Retinal pigment epithelial cell (primary cell): ENCODE results near the gene RS1.

ENCODE experiments used
- DNase-seq: peaks from one replicate; pipeline ENCODE4 v3.0.0-alpha.2; 2010; ENCODE audit warnings: low read depth
- H3K4me3 ChIP-seq: 2 replicates; pipeline ENCODE4 v1.5.1; 2011; ENCODE audit warnings: mild to moderate bottlenecking, low read length, control low read depth, moderate library complexity
- CTCF ChIP-seq: conservative IDR thresholded peaks from 2 replicates; pipeline ENCODE4 v1.5.1; 2011; ENCODE audit warnings: low read depth, low read length, control low read depth, inconsistent platforms

RS1 gene

GRCh38 chrX:18639280-18639679 is 32.6 kb downstream of the RS1 start:
- no peak for TF ChIP-seq CTCF

GRCh38 chrX:18638398-18638797 is 33.5 kb downstream of the RS1 start:
- TF ChIP-seq CTCF = no peak
- no peak for DNase-seq

More at GRCh38 chrX:18639280-18639679, 32.6 kb downstream of the RS1 start:
- DNase-seq = no peak
- H3K4me3 ChIP-seq = no peak overlapping the region

GRCh38 chrX:18630934-18631333 is 41.0 kb downstream of the RS1 start:
- no peak overlapping the region for H3K4me3 ChIP-seq
- DNase-seq = no peak
- no peak for TF ChIP-seq CTCF

More at GRCh38 chrX:18638398-18638797, 33.5 kb downstream of the RS1 start:
- H3K4me3 ChIP-seq = no peak overlapping the region

GRCh38 chrX:18624599-18624998 is 47.3 kb downstream of the RS1 start:
- no peak overlapping the region for H3K4me3 ChIP-seq
- no peak for DNase-seq
- TF ChIP-seq CTCF = no peak

- no peak for DNase-seq
- no peak overlapping the region for H3K4me3 ChIP-seq
- no peak for TF ChIP-seq CTCF
Measured at GRCh38 chrX:18620349-18620748, 51.6 kb downstream of the RS1 start.

- TF ChIP-seq CTCF = no peak
- no peak for DNase-seq
- no peak overlapping the region for H3K4me3 ChIP-seq
Measured at GRCh38 chrX:18619288-18619687, 52.6 kb downstream of the RS1 start.

- DNase-seq = no peak
- no peak for TF ChIP-seq CTCF
Measured at GRCh38 chrX:18617407-18617750, 54.5 kb downstream of the RS1 start.

More at GRCh38 chrX:18617407-18617750, 54.5 kb downstream of the RS1 start:
- H3K4me3 ChIP-seq = no peak overlapping the region
